Neural progenitor cell (in vitro differentiated cells): ENCODE data around the gene CLEC4G.

Experiments
- CTCF ChIP-seq: fragments of 200-600 bp; sonication (generic); IDR thresholded peaks from 2 replicates; pipeline ENCODE4 v1.5.1; 2017; ENCODE audit warnings: antibody characterized with exemption, mild to moderate bottlenecking
- EZH2 ChIP-seq: fragments of 200-600 bp; sonication (generic); IDR thresholded peaks from 2 replicates; pipeline ENCODE4 v1.6.1; 2017; ENCODE audit warnings: antibody characterized with exemption, mild to moderate bottlenecking, moderate library complexity

- TF ChIP-seq CTCF (no peak), EZH2 (no peak)
Observed at GRCh38 chr19:7692417-7693088, 39.4 kb downstream of the CLEC4G start.
